NCI-H2107 treated with DMSO at 0.1 percent for 48 hours (cell line): ENCODE results near the gene C10orf71.

Experiments used
- DNase-seq: peaks from one replicate; lab custom pipeline; 2025; ENCODE audit not compliant: unreplicated experiment; lab: John Stamatoyannopoulos, UW

The C10orf71 gene

GRCh38 chr10:49332768-49333167, 33.8 kb downstream of the C10orf71 start:
- DNase-seq = no peak

- DNase-seq = no peak
Measured at GRCh38 chr10:49333192-49333591, 34.2 kb downstream of the C10orf71 start.

GRCh38 chr10:49334964-49335363, 36.0 kb downstream of the C10orf71 start:
- DNase-seq = no peak

- DNase-seq = no peak
Measured at GRCh38 chr10:49335364-49335972, 36.5 kb downstream of the C10orf71 start.

GRCh38 chr10:49338604-49339003, 39.6 kb downstream of the C10orf71 start:
- DNase-seq = no peak

GRCh38 chr10:49344840-49345239, 45.9 kb downstream of the C10orf71 start:
- no peak for DNase-seq

GRCh38 chr10:49347342-49347741, 48.4 kb downstream of the C10orf71 start:
- no peak for DNase-seq

- DNase-seq = no peak
Measured at GRCh38 chr10:49347827-49348226, 48.9 kb downstream of the C10orf71 start.

- no peak for DNase-seq
Measured at GRCh38 chr10:49348593-49348992, 49.6 kb downstream of the C10orf71 start.

- no peak for DNase-seq
Measured at GRCh38 chr10:49349390-49349789, 50.4 kb downstream of the C10orf71 start.

- no peak for DNase-seq
Measured at GRCh38 chr10:49350138-49350537, 51.2 kb downstream of the C10orf71 start.

- no peak for DNase-seq
Measured at GRCh38 chr10:49350846-49351532, 52.0 kb downstream of the C10orf71 start.

- DNase-seq = no peak
Measured at GRCh38 chr10:49351669-49352068, 52.7 kb downstream of the C10orf71 start.

- no peak for DNase-seq
Measured at GRCh38 chr10:49352323-49352722, 53.4 kb downstream of the C10orf71 start.

GRCh38 chr10:49353026-49353894, 54.3 kb downstream of the C10orf71 start:
- no peak for DNase-seq

- no peak for DNase-seq
Measured at GRCh38 chr10:49353895-49354566, 55.1 kb downstream of the C10orf71 start.

GRCh38 chr10:49354593-49354992, 55.6 kb downstream of the C10orf71 start:
- DNase-seq = no peak

GRCh38 chr10:49355221-49355620, 56.3 kb downstream of the C10orf71 start:
- DNase-seq = no peak

GRCh38 chr10:49356181-49356580, 57.2 kb downstream of the C10orf71 start:
- no peak for DNase-seq

- no peak for DNase-seq
Measured at GRCh38 chr10:49356944-49357343, 58.0 kb downstream of the C10orf71 start.

GRCh38 chr10:49357910-49358309, 58.9 kb downstream of the C10orf71 start:
- no peak for DNase-seq
